ENCODE measurements around the gene NRXN3. TPM values are rescaled to one million over a fixed set of nuclear protein-coding genes. Genes with fewer than 3 reads are reported as not detected.

The NRXN3 gene
- total RNA-seq, 2 donors from 2014 or later: 1.2 to 7.8 TPM

- intact Hi-C loops (cut with DNase I): no loop called here
- H3K36me3 ChIP-seq: no peaks in the 10 kb centered on the region
- H3K4me1 ChIP-seq: no peaks in the 10 kb centered on the region
- no peak for TF ChIP-seq CTCF (IDR thresholded peaks at IDR 0.05)
- no peak overlapping the region for H3K27ac ChIP-seq
- H3K9ac ChIP-seq (ENCODE audit: low read depth in 2 of 2, low read length in 2 of 2): no peak overlapping the region
- H3K27me3 ChIP-seq: no peaks in the 10 kb centered on the region
- no peaks in the 10 kb centered on the region for H3K9me3 ChIP-seq
- H3K4me3 ChIP-seq: no peak overlapping the region
- no peak for DNase-seq
Measured at GRCh38 chr14:78491048-78491447, 320.9 kb downstream of the NRXN3 start.

- no peaks in the 10 kb centered on the region for H3K9me3 ChIP-seq
- no peak overlapping the region for H3K9ac ChIP-seq (ENCODE audit: low read depth in 2 of 2, low read length in 2 of 2)
- no peaks in the 10 kb centered on the region for H3K27me3 ChIP-seq
- DNase-seq: no peak
- intact Hi-C loops (cut with DNase I): no loop called here
- H3K4me1 ChIP-seq: no peaks in the 10 kb centered on the region
- no peak overlapping the region for H3K27ac ChIP-seq
- H3K4me3 ChIP-seq: no peak overlapping the region
- H3K36me3 ChIP-seq: no peaks in the 10 kb centered on the region
- no peak for TF ChIP-seq CTCF (IDR thresholded peaks at IDR 0.05)
Measured at GRCh38 chr14:78498062-78498595, 328.0 kb downstream of the NRXN3 start.

GRCh38 chr14:78501909-78502308, 331.7 kb downstream of the NRXN3 start:
- Histone ChIP-seq H3K9me3 (no peaks in the 10 kb centered on the region), H3K36me3 (no peaks in the 10 kb centered on the region), H3K9ac (ENCODE audit: low read depth in 2 of 2, low read length in 2 of 2) (no peak overlapping the region), H3K4me1 (no peaks in the 10 kb centered on the region), H3K27me3 (no peaks in the 10 kb centered on the region), H3K4me3 (no peak overlapping the region), H3K27ac (no peak overlapping the region)
- no peak for DNase-seq
- intact Hi-C loops (cut with DNase I): no loop called here
- no peak for TF ChIP-seq CTCF (IDR thresholded peaks at IDR 0.05)

- Histone ChIP-seq H3K27ac (no peak overlapping the region), H3K9me3 (no peaks in the 10 kb centered on the region), H3K4me1 (no peaks in the 10 kb centered on the region), H3K36me3 (no peaks in the 10 kb centered on the region), H3K4me3 (no peak overlapping the region), H3K27me3 (no peaks in the 10 kb centered on the region), H3K9ac (ENCODE audit: low read depth in 2 of 2, low read length in 2 of 2) (no peak overlapping the region)
- no peak for TF ChIP-seq CTCF (IDR thresholded peaks at IDR 0.05)
- no peak for DNase-seq
- intact Hi-C loops (cut with DNase I): no loop called here
Measured at GRCh38 chr14:78508023-78508422, 337.9 kb downstream of the NRXN3 start.

GRCh38 chr14:78509516-78509915, 339.3 kb downstream of the NRXN3 start:
- no peak for TF ChIP-seq CTCF (IDR thresholded peaks at IDR 0.05)
- Histone ChIP-seq H3K36me3 (no peaks in the 10 kb centered on the region), H3K4me3 (no peak overlapping the region), H3K27ac (no peak overlapping the region), H3K9ac (ENCODE audit: low read depth in 2 of 2, low read length in 2 of 2) (no peak overlapping the region), H3K9me3 (no peaks in the 10 kb centered on the region), H3K27me3 (no peaks in the 10 kb centered on the region), H3K4me1 (no peaks in the 10 kb centered on the region)
- no peak for DNase-seq
- intact Hi-C loops (cut with DNase I): no loop called here

Data from colonic mucosa (tissue), 4 donors.